Left lung (tissue), 10 donors: ENCODE data around the gene UFD1. TPM values are rescaled to one million over a fixed set of nuclear protein-coding genes. Genes with fewer than 3 reads are reported as not detected.

Experiments
- ATAC-seq: fragments of 200-7000 bp; cut with Tn5 transposase; one replicate; pipeline ENCODE4 v1.9.1; 2020; ENCODE audit warnings: moderate library complexity
- DNase-seq, 4 donors: peaks; one replicate each; pipeline ENCODE4 v3.0.0-alpha.2; 2013 to 2020
- H3K27ac ChIP-seq, 2 donors: fragments of 200-600 bp; sonication (generic) in 1 of 2; one replicate each; pipeline versions ENCODE4 v1.5.0 to v1.8.0; 2020 to 2021
- H3K27me3 ChIP-seq, 2 donors: fragments of 200-600 bp; sonication (generic) in 1 of 2; one replicate each; pipeline versions ENCODE4 v1.5.0 to v1.8.0; 2020 to 2021
- H3K36me3 ChIP-seq, 2 donors: fragments of 200-600 bp; sonication (generic) in 1 of 2; one replicate each; pipeline versions ENCODE4 v1.5.0 to v1.8.0; 2020 to 2021
- H3K4me1 ChIP-seq, 2 donors: fragments of 200-600 bp; one replicate each; pipeline ENCODE4 v1.8.0; 2021
- H3K4me3 ChIP-seq, 2 donors: fragments of 200-600 bp; sonication (generic) in 1 of 2; one replicate each; pipeline versions ENCODE4 v1.5.0 to v1.8.0; 2020 to 2021; ENCODE audit warnings: mild to moderate bottlenecking in 1 of 2
- H3K9me3 ChIP-seq, 2 donors: fragments of 200-600 bp; sonication (generic) in 1 of 2; one replicate each; pipeline versions ENCODE4 v1.5.0 to v1.8.0; 2020 to 2021
- CTCF ChIP-seq, 2 donors: fragments of 200-600 bp; sonication (generic) in 1 of 2; IDR thresholded peaks; one replicate each; pipeline versions ENCODE4 v1.5.0 to v1.8.0; 2021; ENCODE audit warnings: antibody characterized with exemption in 2 of 2
- intact Hi-C, 2 donors: fragments of 100-400 bp; cut with DNase I; formaldehyde crosslinking; loops; one replicate each; pipeline versions ENCODE4 v1.11.2 to v1.14.2; 2022
- polyA plus RNA-seq, 6 donors: library from polyadenylated mRNA; unstranded; fragments of 120-200 nt; gene quantifications; one replicate each; pipeline ENCODE4 v1.2.1, GENCODE V29; 2013; ENCODE audit not compliant: insufficient read length in 6 of 6
- total RNA-seq, 2 donors: library from RNA; stranded (reverse); fragmentation: NEBNext Ultra II Directional; extraction: Animal tissue kit (Norgen Biotek cat#: 25700); gene quantifications; one replicate each; pipeline ENCODE4 v1.2.1, GENCODE V29; 2021
- donor health status: DM: no; HTN: yes; CAD: no.
- donor health status: DM: no; HTN: no; CAD: no.

UFD1 gene
- total and polyA plus RNA-seq, 8 donors = 41.7 to 72.9 (median 62.6) TPM

GRCh38 chr22:19516378-19517170 lies 37.6 kb upstream of the UFD1 start:
- H3K36me3 ChIP-seq = peaks cover 0 to 23% of the 10 kb centered on the region in 2 donors
- H3K4me3 ChIP-seq = no peak overlapping the region
- no peaks in the 10 kb centered on the region for H3K27me3 ChIP-seq
- peaks cover 0 to 11% of the 10 kb centered on the region in 2 donors for H3K9me3 ChIP-seq
- TF ChIP-seq CTCF (IDR thresholded peaks at IDR 0.05) = no peak
- DNase-seq (no peak), ATAC-seq (no peak)
- no peak overlapping the region for H3K27ac ChIP-seq
- intact Hi-C loops = no loop called here
- H3K4me1 ChIP-seq = no peaks in the 10 kb centered on the region

- Histone ChIP-seq H3K36me3 (peaks cover 0 to 23% of the 10 kb centered on the region in 2 donors), H3K9me3 (peaks cover 0 to 11% of the 10 kb centered on the region in 2 donors), H3K27me3 (no peaks in the 10 kb centered on the region), H3K27ac (no peak overlapping the region), H3K4me3 (no peak overlapping the region), H3K4me1 (no peaks in the 10 kb centered on the region)
- intact Hi-C loops = no loop called here
- DNase-seq = no peak
- ATAC-seq = no peak
- no peak for TF ChIP-seq CTCF (IDR thresholded peaks at IDR 0.05)
Observed at GRCh38 chr22:19515654-19516377, 36.8 kb upstream of the UFD1 start.

GRCh38 chr22:19514831-19515565 lies 36.0 kb upstream of the UFD1 start:
- Histone ChIP-seq H3K4me3 (no peak overlapping the region), H3K27me3 (no peaks in the 10 kb centered on the region), H3K36me3 (peaks cover 0 to 23% of the 10 kb centered on the region in 2 donors), H3K4me1 (no peaks in the 10 kb centered on the region), H3K27ac (no peak overlapping the region), H3K9me3 (peaks cover 0 to 11% of the 10 kb centered on the region in 2 donors)
- no peak for TF ChIP-seq CTCF (IDR thresholded peaks at IDR 0.05)
- no peak for ATAC-seq
- no peak for DNase-seq
- intact Hi-C loops = no loop called here

- intact Hi-C loops = no loop called here
Observed at GRCh38 chr22:19513823-19514222, 34.8 kb upstream of the UFD1 start.

More at GRCh38 chr22:19513823-19514222, 34.8 kb upstream of the UFD1 start:
- no peak for TF ChIP-seq CTCF (IDR thresholded peaks at IDR 0.05)
- no peaks in the 10 kb centered on the region for H3K27me3 ChIP-seq
- H3K9me3 ChIP-seq = peaks cover 0 to 11% of the 10 kb centered on the region in 2 donors
- ATAC-seq (no peak), DNase-seq (no peak)
- no peak overlapping the region for H3K4me3 ChIP-seq
- no peaks in the 10 kb centered on the region for H3K4me1 ChIP-seq
- no peak overlapping the region for H3K27ac ChIP-seq
- peaks cover 0 to 16% of the 10 kb centered on the region in 2 donors for H3K36me3 ChIP-seq
